Measurements from ENCODE around the gene AGMAT. TPM values are rescaled to one million over a fixed set of nuclear protein-coding genes. Genes with fewer than 3 reads are reported as not detected.

AGMAT gene
- total and polyA plus RNA-seq, 2 donors (not counting 1 experiment from before 2014, with no cell fraction given) = 3.5 to 3.7 TPM

GRCh38 chr1:15627343-15627988, 42.6 kb upstream of the AGMAT start:
- Histone ChIP-seq H3K4me3 (ENCODE audit: control extremely low read depth in 1 of 5, extremely low read depth in 1 of 5, insufficient read depth in 1 of 5, low read depth in 2 of 5, low read length in 4 of 5) (no peak overlapping the region), H3K9me3 (ENCODE audit: control extremely low read depth in 1 of 3, control insufficient read depth in 2 of 3, insufficient read depth in 1 of 3, low read length in 2 of 3) (no peaks in the 10 kb centered on the region), H3K4me1 (ENCODE audit: control insufficient read depth in 2 of 2, insufficient read depth in 2 of 2, low read length in 2 of 2) (peaks cover 4 to 16% of the 10 kb centered on the region in 2 donors), H3K9ac (ENCODE audit: low read length) (no peak overlapping the region), H3K4me2 (replicated peaks; ENCODE audit: low read depth, low read length, poor library complexity, severe bottlenecking) (no peak overlapping the region), H3K27me3 (replicated peaks in 1 of 4; ENCODE audit: control extremely low read depth in 1 of 4, control insufficient read depth in 3 of 4, insufficient read depth in 4 of 4, low read length in 3 of 4) (no peaks in the 10 kb centered on the region), H3K27ac (ENCODE audit: low read length in 2 of 2) (peak overlapping the region in 1 of 2 donors; percentile 33), H3K79me2 (ENCODE audit: control insufficient read depth, insufficient read depth, low read length) (peaks cover 93% of the 10 kb centered on the region), H4K20me1 (ENCODE audit: control insufficient read depth, insufficient read depth, low read length, poor library complexity, severe bottlenecking) (peaks cover 41% of the 10 kb centered on the region), H3K36me3 (replicated peaks in 1 of 2; ENCODE audit: control extremely low read depth in 1 of 2, control insufficient read depth in 1 of 2, extremely low read depth in 1 of 2, insufficient read depth in 2 of 2, low read length in 1 of 2) (peaks cover 15 to 44% of the 10 kb centered on the region in 2 experiments), H2AFZ (ENCODE audit: insufficient read depth, low read depth, low read length, poor library complexity, severe bottlenecking) (no peak overlapping the region)
- 50% methylated on average over 1 of the region's 4 CpGs for WGBS (ENCODE audit: insufficient coverage)
- intact Hi-C loops (cut with micrococcal nuclease) = no loop called here
- ChIA-PET CTCF (interaction anchor here (0.8 to 1.0 kb wide), 2 partner anchors 9 to 113 kb away, joined by 3 to 4 read pairs; no protein-coding TSS in a partner anchor), POLR2A (interaction anchor here (0.6 kb wide), 1 partner anchor 118 kb away, joined by 6 read pairs; no protein-coding TSS in a partner anchor)
- H3K27ac Mint-ChIP-seq = peak overlapping the region; percentile 39
- DNase-seq = no peak
- no peaks in the 10 kb centered on the region for H3K27me3 Mint-ChIP-seq
- ATAC-seq (ENCODE audit: low read depth) = peak; percentile 41
- TF ChIP-seq CTCF (IDR thresholded peaks at IDR 0.05) (no peak), EZH2 (IDR thresholded peaks at IDR 0.05; ENCODE audit: borderline replicate concordance, insufficient read depth, low read depth, low read length, poor library complexity, severe bottlenecking) (no peak)
- H3K4me1 Mint-ChIP-seq = peaks cover 41% of the 10 kb centered on the region
- H3K4me3 Mint-ChIP-seq = no peak overlapping the region
- H3K9me3 Mint-ChIP-seq (ENCODE audit: insufficient read depth) = no peaks in the 10 kb centered on the region

GRCh38 chr1:15626269-15626950, 41.6 kb upstream of the AGMAT start:
- Histone ChIP-seq H3K9me3 (ENCODE audit: control extremely low read depth in 1 of 3, control insufficient read depth in 2 of 3, insufficient read depth in 1 of 3, low read length in 2 of 3) (no peaks in the 10 kb centered on the region), H3K36me3 (replicated peaks in 1 of 2; ENCODE audit: control extremely low read depth in 1 of 2, control insufficient read depth in 1 of 2, extremely low read depth in 1 of 2, insufficient read depth in 2 of 2, low read length in 1 of 2) (peaks cover 13 to 46% of the 10 kb centered on the region in 2 experiments), H4K20me1 (ENCODE audit: control insufficient read depth, insufficient read depth, low read length, poor library complexity, severe bottlenecking) (peaks cover 51% of the 10 kb centered on the region), H3K9ac (ENCODE audit: low read length) (no peak overlapping the region), H3K27ac (ENCODE audit: low read length in 2 of 2) (peak overlapping the region in 1 of 2 donors; percentile 32), H3K4me2 (replicated peaks; ENCODE audit: low read depth, low read length, poor library complexity, severe bottlenecking) (no peak overlapping the region), H3K79me2 (ENCODE audit: control insufficient read depth, insufficient read depth, low read length) (peaks cover 93% of the 10 kb centered on the region), H3K4me3 (ENCODE audit: control extremely low read depth in 1 of 5, extremely low read depth in 1 of 5, insufficient read depth in 1 of 5, low read depth in 2 of 5, low read length in 4 of 5) (no peak overlapping the region), H3K4me1 (ENCODE audit: control insufficient read depth in 2 of 2, insufficient read depth in 2 of 2, low read length in 2 of 2) (peaks cover 6 to 16% of the 10 kb centered on the region in 2 donors), H2AFZ (ENCODE audit: insufficient read depth, low read depth, low read length, poor library complexity, severe bottlenecking) (no peak overlapping the region), H3K27me3 (replicated peaks in 1 of 4; ENCODE audit: control extremely low read depth in 1 of 4, control insufficient read depth in 3 of 4, insufficient read depth in 4 of 4, low read length in 3 of 4) (no peaks in the 10 kb centered on the region)
- no peak for ATAC-seq (ENCODE audit: low read depth)
- WGBS (ENCODE audit: insufficient coverage) = 90% methylated on average over 6 of the region's 11 CpGs
- TF ChIP-seq EZH2 (IDR thresholded peaks at IDR 0.05; ENCODE audit: borderline replicate concordance, insufficient read depth, low read depth, low read length, poor library complexity, severe bottlenecking) = no peak
- no peak for TF ChIP-seq CTCF (IDR thresholded peaks at IDR 0.05)
- Mint-ChIP-seq H3K27ac (peak overlapping the region; percentile 7), H3K4me3 (no peak overlapping the region), H3K27me3 (no peaks in the 10 kb centered on the region), H3K9me3 (ENCODE audit: insufficient read depth) (no peaks in the 10 kb centered on the region), H3K4me1 (peaks cover 47% of the 10 kb centered on the region)
- ChIA-PET CTCF (interaction anchor here (1.0 kb wide), 1 partner anchor 114 kb away, joined by 4 read pairs; no protein-coding TSS in a partner anchor), POLR2A (interaction anchor here (0.6 kb wide), 1 partner anchor 119 kb away, joined by 6 read pairs; no protein-coding TSS in a partner anchor)
- intact Hi-C loops (cut with micrococcal nuclease) = no loop called here
- no peak for DNase-seq

Measured in B cell (primary cell).